ENCODE measurements around the gene JAM3.
"Not testable (repeated sequence)": the region's sequence is repeated elsewhere in the genome, so short reads cannot be mapped to it uniquely, and the experiment has no call there.

JAM3 gene

GRCh38 chr11:134062265-134063123 is 6.4 kb upstream of the JAM3 start:
- no peak for DNase-seq (ENCODE audit: low read depth)

- no peak for DNase-seq (ENCODE audit: low read depth)
These were observed 5.8 kb upstream of the JAM3 start for GRCh38 chr11:134063124-134063495.

GRCh38 chr11:134063991-134064747 is 4.7 kb upstream of the JAM3 start:
- DNase-seq (ENCODE audit: low read depth): no peak

- no peak for DNase-seq (ENCODE audit: low read depth)
These were observed 3.5 kb upstream of the JAM3 start for GRCh38 chr11:134065381-134065780.

- DNase-seq (ENCODE audit: low read depth): no peak
These were observed 1.7 kb upstream of the JAM3 start for GRCh38 chr11:134066943-134067885.

GRCh38 chr11:134069426-134070341 is 812 bp downstream of the JAM3 start:
- DNase-seq (ENCODE audit: low read depth): peak; percentile 46

GRCh38 chr11:134070342-134070845 is 1.5 kb downstream of the JAM3 start:
- no peak for DNase-seq (ENCODE audit: low read depth)

GRCh38 chr11:134071306-134071705 is 2.4 kb downstream of the JAM3 start:
- DNase-seq (ENCODE audit: low read depth): no peak

- DNase-seq (ENCODE audit: low read depth): peak; percentile 48
These were observed 3.0 kb downstream of the JAM3 start for GRCh38 chr11:134071766-134072402.

GRCh38 chr11:134072844-134073243 is 4.0 kb downstream of the JAM3 start:
- DNase-seq (ENCODE audit: low read depth): no peak

- no peak for DNase-seq (ENCODE audit: low read depth)
These were observed 5.5 kb downstream of the JAM3 start for GRCh38 chr11:134074346-134074745.

- no peak for DNase-seq (ENCODE audit: low read depth)
These were observed 5.9 kb downstream of the JAM3 start for GRCh38 chr11:134074766-134075165.

- no peak for DNase-seq (ENCODE audit: low read depth)
These were observed 10.4 kb downstream of the JAM3 start for GRCh38 chr11:134079317-134079716.

GRCh38 chr11:134081258-134081657 is 12.4 kb downstream of the JAM3 start:
- DNase-seq (ENCODE audit: low read depth): not testable (repeated sequence)

- no peak for DNase-seq (ENCODE audit: low read depth)
These were observed 14.1 kb downstream of the JAM3 start for GRCh38 chr11:134082990-134083389.

GRCh38 chr11:134086376-134086775 is 17.5 kb downstream of the JAM3 start:
- DNase-seq (ENCODE audit: low read depth): peak; percentile 52

GRCh38 chr11:134092006-134092405 is 23.1 kb downstream of the JAM3 start:
- not testable (repeated sequence) for DNase-seq (ENCODE audit: low read depth)

GRCh38 chr11:134097166-134097565 is 28.3 kb downstream of the JAM3 start:
- DNase-seq (ENCODE audit: low read depth): no peak

- DNase-seq (ENCODE audit: low read depth): no peak
These were observed 29.8 kb downstream of the JAM3 start for GRCh38 chr11:134098566-134099184.

- DNase-seq (ENCODE audit: low read depth): no peak
These were observed 31.3 kb downstream of the JAM3 start for GRCh38 chr11:134100171-134100570.

All from EH (cell line).